ENCODE results near the gene AHR. TPM values are rescaled to one million over a fixed set of nuclear protein-coding genes. Genes with fewer than 3 reads are reported as not detected.

The AHR gene
- total RNA-seq, 1 experiment from 2014 or later: 72.7 TPM

- H3K4me1 ChIP-seq (ENCODE audit: insufficient read depth, low read length): no peaks in the 10 kb centered on the region
- peak; percentile 49 for DNase-seq
- H4K20me1 ChIP-seq (ENCODE audit: low read length): no peaks in the 10 kb centered on the region
- H2AFZ ChIP-seq (ENCODE audit: low read length): no peak overlapping the region
- H3K27me3 ChIP-seq (ENCODE audit: low read length): no peaks in the 10 kb centered on the region
- ATAC-seq: no peak
- H3K79me2 ChIP-seq (ENCODE audit: low read length): no peaks in the 10 kb centered on the region
- H3K9me3 ChIP-seq (ENCODE audit: low read length): no peaks in the 10 kb centered on the region
- intact Hi-C loops (cut with micrococcal nuclease): no loop called here
- H3K36me3 ChIP-seq (ENCODE audit: low read depth, low read length): no peaks in the 10 kb centered on the region
- no peak overlapping the region for H3K9ac ChIP-seq (ENCODE audit: low read length)
- 0 out of 2 replicates have a peak, but pooled peaks cover 3% of the 10 kb centered on the region for H3K9me2 ChIP-seq (replicated peaks; ENCODE audit: low read length)
- H3K4me3 ChIP-seq (ENCODE audit: low read length): no peak overlapping the region
- no peak overlapping the region for H3K27ac ChIP-seq (ENCODE audit: low read length)
- H3F3A ChIP-seq (ENCODE audit: low read length, unreplicated experiment): no peaks in the 10 kb centered on the region
- ChIA-PET CTCF (no interaction called here), POLR2A (ENCODE audit: unreplicated experiment) (no interaction called here)
- TF ChIP-seq CTCF (conservative IDR thresholded peaks at IDR 0.05; ENCODE audit: low read depth, low read length) (no peak), EZH2phosphoT487 (IDR thresholded peaks at IDR 0.05; ENCODE audit: borderline replicate concordance, low read length) (no peak), EZH2 (IDR thresholded peaks at IDR 0.05; ENCODE audit: low read length, unreplicated experiment) (no peak)
- H3K4me2 ChIP-seq (ENCODE audit: low read length): no peak overlapping the region
- no TSS peak for BruUV-seq (replicated peaks)
These were observed 85.9 kb downstream of the AHR start for GRCh38 chr7:17384400-17384799.

- no TSS peak for BruUV-seq (replicated peaks)
- H3K36me3 ChIP-seq (ENCODE audit: low read depth, low read length): no peaks in the 10 kb centered on the region
- H3K9ac ChIP-seq (ENCODE audit: low read length): no peak overlapping the region
- TF ChIP-seq EZH2 (IDR thresholded peaks at IDR 0.05; ENCODE audit: low read length, unreplicated experiment): no peak
- TF ChIP-seq EZH2phosphoT487 (IDR thresholded peaks at IDR 0.05; ENCODE audit: borderline replicate concordance, low read length): no peak
- no peak for TF ChIP-seq CTCF (conservative IDR thresholded peaks at IDR 0.05; ENCODE audit: low read depth, low read length)
- DNase-seq (no peak), ATAC-seq (no peak)
- H3K9me2 ChIP-seq (replicated peaks; ENCODE audit: low read length): 0 out of 2 replicates have a peak, but pooled peaks cover 3% of the 10 kb centered on the region
- no peaks in the 10 kb centered on the region for H3K79me2 ChIP-seq (ENCODE audit: low read length)
- ChIA-PET POLR2A (ENCODE audit: unreplicated experiment) (no interaction called here), CTCF (no interaction called here)
- no peak overlapping the region for H3K27ac ChIP-seq (ENCODE audit: low read length)
- no peak overlapping the region for H3K4me2 ChIP-seq (ENCODE audit: low read length)
- H2AFZ ChIP-seq (ENCODE audit: low read length): no peak overlapping the region
- intact Hi-C loops (cut with micrococcal nuclease): no loop called here
- no peaks in the 10 kb centered on the region for H3K9me3 ChIP-seq (ENCODE audit: low read length)
- H3F3A ChIP-seq (ENCODE audit: low read length, unreplicated experiment): no peaks in the 10 kb centered on the region
- no peaks in the 10 kb centered on the region for H3K4me1 ChIP-seq (ENCODE audit: insufficient read depth, low read length)
- no peaks in the 10 kb centered on the region for H4K20me1 ChIP-seq (ENCODE audit: low read length)
- H3K27me3 ChIP-seq (ENCODE audit: low read length): no peaks in the 10 kb centered on the region
- no peak overlapping the region for H3K4me3 ChIP-seq (ENCODE audit: low read length)
These were observed 87.2 kb downstream of the AHR start for GRCh38 chr7:17385612-17386011.

DNA sequence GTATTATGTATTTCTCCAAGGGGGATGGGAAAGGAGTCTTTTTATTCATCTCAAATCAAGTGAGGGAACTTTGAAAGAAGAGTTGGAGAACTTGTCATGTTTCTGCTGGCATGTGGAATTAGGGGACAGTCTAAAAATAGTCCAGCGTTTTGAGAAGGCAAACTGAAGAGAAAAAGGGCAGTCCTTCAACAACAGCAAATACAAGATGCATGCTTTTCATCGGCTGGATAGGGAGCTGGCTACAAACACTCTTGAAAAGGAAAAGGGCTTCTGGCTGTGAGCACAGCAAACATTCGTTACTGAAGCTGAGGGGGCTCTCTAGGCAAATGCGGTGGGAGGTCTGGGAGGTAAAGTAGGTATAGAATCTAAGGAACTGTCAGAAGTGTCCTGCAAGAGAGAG is 91.9 kb downstream of the AHR start:
- POLR2A ChIA-PET (ENCODE audit: unreplicated experiment): no interaction called here

More for the DNA sequence above, 91.9 kb downstream of the AHR start:
- H4K20me1 ChIP-seq (ENCODE audit: low read length): no peaks in the 10 kb centered on the region
- H3K4me1 ChIP-seq (ENCODE audit: insufficient read depth, low read length): no peaks in the 10 kb centered on the region
- no peaks in the 10 kb centered on the region for H3K9me3 ChIP-seq (ENCODE audit: low read length)
- H3K79me2 ChIP-seq (ENCODE audit: low read length): no peaks in the 10 kb centered on the region
- CTCF ChIA-PET: no interaction called here
- no peak for ATAC-seq
- no peak overlapping the region for H3K27ac ChIP-seq (ENCODE audit: low read length)
- H3K27me3 ChIP-seq (ENCODE audit: low read length): no peaks in the 10 kb centered on the region
- H3K9ac ChIP-seq (ENCODE audit: low read length): no peak overlapping the region
- no peak for DNase-seq
- no peak overlapping the region for H3K4me3 ChIP-seq (ENCODE audit: low read length)
- no peak overlapping the region for H3K4me2 ChIP-seq (ENCODE audit: low read length)
- TF ChIP-seq CTCF (conservative IDR thresholded peaks at IDR 0.05; ENCODE audit: low read depth, low read length) (no peak), EZH2phosphoT487 (IDR thresholded peaks at IDR 0.05; ENCODE audit: borderline replicate concordance, low read length) (no peak), EZH2 (IDR thresholded peaks at IDR 0.05; ENCODE audit: low read length, unreplicated experiment) (no peak)
- H2AFZ ChIP-seq (ENCODE audit: low read length): no peak overlapping the region
- no peaks in the 10 kb centered on the region for H3F3A ChIP-seq (ENCODE audit: low read length, unreplicated experiment)
- H3K36me3 ChIP-seq (ENCODE audit: low read depth, low read length): no peaks in the 10 kb centered on the region; the same call in 1 of the 2 replicates
- BruUV-seq (replicated peaks): no TSS peak
- intact Hi-C loops (cut with micrococcal nuclease): no loop called here
- 0 out of 2 replicates have a peak, but pooled peaks cover 3% of the 10 kb centered on the region for H3K9me2 ChIP-seq (replicated peaks; ENCODE audit: low read length)

All from PC-3 (cell line).